ENCODE data around the gene AP1G2. TPM values are rescaled to one million over a fixed set of nuclear protein-coding genes. Genes with fewer than 3 reads are reported as not detected.

The AP1G2 gene
- total and polyA plus RNA-seq, 2 of the 13 experiments (the other 11 are each of a cell fraction or from before 2014, with no cell fraction given) = 96.9 to 611 TPM

- CTCF ChIA-PET (ENCODE audit: low intra/inter-chr PET ratio, low total read pairs) = no interaction called here
- DNase-seq (ENCODE audit: low spot score) = no peak
- Histone ChIP-seq H4K20me1 (ENCODE audit: insufficient read depth, low read length) (no peaks in the 10 kb centered on the region), H3K9me3 (ENCODE audit: low read length) (no peaks in the 10 kb centered on the region), H3K36me3 (replicated peaks in 1 of 2; ENCODE audit: control insufficient read depth in 1 of 2, insufficient read depth in 2 of 2, low read length in 2 of 2) (no peaks in the 10 kb centered on the region), H3K4me1 (ENCODE audit: insufficient read depth, low read length) (no peaks in the 10 kb centered on the region), H2AFZ (ENCODE audit: low read length) (no peak overlapping the region), H3K4me2 (ENCODE audit: low read depth, low read length) (no peak overlapping the region), H3K4me3 (replicated peaks in 1 of 3; ENCODE audit: insufficient read depth in 1 of 3, low read depth in 2 of 3, low read length in 3 of 3) (no peak overlapping the region), H3K27me3 (ENCODE audit: control insufficient read depth in 1 of 2, insufficient read depth in 2 of 2, low read length in 2 of 2) (no peaks in the 10 kb centered on the region), H3K79me2 (ENCODE audit: insufficient read depth, low read length) (no peaks in the 10 kb centered on the region), H3K9ac (ENCODE audit: insufficient read depth, low read depth, low read length) (no peak overlapping the region), H3K27ac (ENCODE audit: extremely low read length, insufficient read depth, low read length) (no peak overlapping the region)
- BruUV-seq (replicated peaks) = no TSS peak
- TF ChIP-seq CENPT (CRISPR knock-in tag; IDR thresholded peaks at IDR 0.05; ENCODE audit: low read depth) = no peak
- no peak for TF ChIP-seq GATAD1 (CRISPR knock-in tag; IDR thresholded peaks at IDR 0.05)
- TF ChIP-seq ZFP91 (CRISPR knock-in tag; IDR thresholded peaks at IDR 0.05; ENCODE audit: borderline replicate concordance) = no peak
- no peak for TF ChIP-seq GATAD2A (CRISPR knock-in tag; IDR thresholded peaks at IDR 0.05)
- TF ChIP-seq TOPORS (CRISPR knock-in tag; IDR thresholded peaks at IDR 0.05) = no peak
- TF ChIP-seq ATRX (CRISPR knock-in tag; IDR thresholded peaks at IDR 0.05; ENCODE audit: borderline replicate concordance) = no peak
- TF ChIP-seq PHF8 (CRISPR knock-in tag; IDR thresholded peaks at IDR 0.05) = no peak
- TF ChIP-seq BRD4 (CRISPR knock-in tag; IDR thresholded peaks at IDR 0.05) = no peak
- no peak for TF ChIP-seq HDAC6 (IDR thresholded peaks at IDR 0.05; ENCODE audit: low read depth, low read length)
- TF ChIP-seq NCOA5 (CRISPR knock-in tag; IDR thresholded peaks at IDR 0.05) = no peak
- no peak for TF ChIP-seq ZNF430 (CRISPR knock-in tag; IDR thresholded peaks at IDR 0.05)
- TF ChIP-seq FOXK1 (CRISPR knock-in tag; IDR thresholded peaks at IDR 0.05; ENCODE audit: borderline replicate concordance, low read depth) = no peak
- no peak for TF ChIP-seq GLI4 (CRISPR knock-in tag; IDR thresholded peaks at IDR 0.05; ENCODE audit: borderline replicate concordance)
- no peak for TF ChIP-seq TIGD3 (CRISPR knock-in tag; IDR thresholded peaks at IDR 0.05; ENCODE audit: borderline replicate concordance)
- no peak for TF ChIP-seq MXD3 (CRISPR knock-in tag; IDR thresholded peaks at IDR 0.05)
- TF ChIP-seq CAMTA2 (CRISPR knock-in tag; IDR thresholded peaks at IDR 0.05; ENCODE audit: borderline replicate concordance) = no peak
- TF ChIP-seq ZBTB39 (CRISPR knock-in tag; IDR thresholded peaks at IDR 0.05) = no peak
- no peak for TF ChIP-seq CEBPG (CRISPR knock-in tag; IDR thresholded peaks at IDR 0.05)
- FAIRE-seq = no peak
- 89% methylated on average over 14 of the region's 14 CpGs for WGBS (ENCODE audit: low lambda C conversion rate)
- POLR2A ChIA-PET = interaction anchor here (1.2 kb wide), 1 partner anchor 204 kb away, joined by 3 read pairs; the partner anchor contains the start of gene PABPN1
- in situ Hi-C loops (cut with HindIII; ENCODE audit: extremely low pct_ligation_motif_present, low pct_unique_long_range_greater_than_20kb) (no loop called here), intact Hi-C loops (cut with micrococcal nuclease; ENCODE audit: unreplicated experiment) (no loop called here)
- no peak; the same call in 2 of the 3 replicates for ATAC-seq
Measured at GRCh38 chr14:23524954-23525353, 42.6 kb downstream of the AP1G2 start.
